Sigmoid colon (tissue), 4 donors: ENCODE measurements around the gene FIBCD1.

Experiments
- EP300 ChIP-seq, 4 donors: sonication (generic); formaldehyde crosslinking; IDR thresholded peaks; one replicate each; pipeline ENCODE4 v1.6.1; 2017; ENCODE audit warnings: antibody characterized with exemption in 4 of 4
- POLR2A ChIP-seq, 2 donors: fragments of 450-650 bp; IDR thresholded peaks; one replicate each; pipeline ENCODE4 v1.6.1; 2016; ENCODE audit warnings: antibody characterized with exemption in 2 of 2, mild to moderate bottlenecking in 2 of 2, moderate library complexity in 2 of 2
- POLR2AphosphoS5 ChIP-seq, 4 donors: sonication (generic); formaldehyde crosslinking; IDR thresholded peaks; one replicate each; pipeline ENCODE4 v1.6.1; 2017; ENCODE audit warnings: antibody characterized with exemption in 4 of 4
- TF ChIP-seq, protein P1 (sequence below), 4 experiments: fragments of 450-650 bp in 3 of 4; fragments of 200-600 bp in 1 of 4; IDR thresholded peaks; one replicate each; pipeline ENCODE4 v1.5.1; 2016 to 2019; ENCODE audit warnings: antibody characterized with exemption in 4 of 4, mild to moderate bottlenecking in 3 of 4, moderate library complexity in 2 of 4

DNA sequence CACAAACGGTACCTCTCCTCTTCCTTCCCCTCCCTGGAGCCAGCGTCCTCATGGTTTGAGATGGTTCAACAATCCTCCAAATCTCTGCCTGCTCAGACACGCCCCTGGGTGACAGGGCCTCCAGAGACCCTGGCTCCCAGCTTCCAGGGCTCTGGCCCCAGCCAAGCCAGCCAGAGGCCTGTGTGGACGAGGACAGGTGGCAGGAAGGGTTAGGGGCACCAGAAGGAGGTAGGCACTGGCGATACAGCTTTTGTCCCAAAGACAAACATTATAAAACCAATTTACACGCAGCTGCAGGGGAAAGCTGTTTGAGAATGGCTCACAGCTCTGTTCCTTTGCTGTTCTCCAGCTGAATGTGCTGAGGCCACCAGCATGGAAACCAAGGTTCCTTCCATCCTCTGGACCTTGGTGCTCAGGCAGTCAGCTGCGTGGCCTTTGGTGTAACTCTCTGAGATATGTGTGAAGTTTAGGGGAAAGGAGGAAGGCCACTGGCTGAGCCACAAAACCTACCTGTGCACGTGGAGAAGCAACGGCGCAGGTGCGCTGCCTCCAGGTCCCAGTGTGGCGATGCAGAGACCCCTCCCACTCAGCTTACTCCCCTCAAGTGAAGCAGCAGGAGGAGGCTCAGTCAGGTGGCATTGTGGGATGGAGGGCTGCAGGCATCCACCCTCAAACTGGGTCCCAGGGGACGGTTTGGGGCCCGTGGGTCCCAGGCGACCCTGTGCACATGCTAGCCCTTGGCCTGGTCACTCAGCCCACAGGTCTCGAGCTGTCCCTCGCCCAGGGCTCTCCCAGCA is 38.1 kb downstream of the FIBCD1 start:
- TF ChIP-seq POLR2A (IDR thresholded peaks at IDR 0.05) = no peak
- TF ChIP-seq, protein P1, sequence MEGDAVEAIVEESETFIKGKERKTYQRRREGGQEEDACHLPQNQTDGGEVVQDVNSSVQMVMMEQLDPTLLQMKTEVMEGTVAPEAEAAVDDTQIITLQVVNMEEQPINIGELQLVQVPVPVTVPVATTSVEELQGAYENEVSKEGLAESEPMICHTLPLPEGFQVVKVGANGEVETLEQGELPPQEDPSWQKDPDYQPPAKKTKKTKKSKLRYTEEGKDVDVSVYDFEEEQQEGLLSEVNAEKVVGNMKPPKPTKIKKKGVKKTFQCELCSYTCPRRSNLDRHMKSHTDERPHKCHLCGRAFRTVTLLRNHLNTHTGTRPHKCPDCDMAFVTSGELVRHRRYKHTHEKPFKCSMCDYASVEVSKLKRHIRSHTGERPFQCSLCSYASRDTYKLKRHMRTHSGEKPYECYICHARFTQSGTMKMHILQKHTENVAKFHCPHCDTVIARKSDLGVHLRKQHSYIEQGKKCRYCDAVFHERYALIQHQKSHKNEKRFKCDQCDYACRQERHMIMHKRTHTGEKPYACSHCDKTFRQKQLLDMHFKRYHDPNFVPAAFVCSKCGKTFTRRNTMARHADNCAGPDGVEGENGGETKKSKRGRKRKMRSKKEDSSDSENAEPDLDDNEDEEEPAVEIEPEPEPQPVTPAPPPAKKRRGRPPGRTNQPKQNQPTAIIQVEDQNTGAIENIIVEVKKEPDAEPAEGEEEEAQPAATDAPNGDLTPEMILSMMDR (IDR thresholded peaks at IDR 0.05) = no peak
- no peak for TF ChIP-seq POLR2AphosphoS5 (IDR thresholded peaks at IDR 0.05)
- no peak for TF ChIP-seq EP300 (IDR thresholded peaks at IDR 0.05)
